Adrenal gland (tissue), 12 donors: ENCODE data around the gene CCDC120. TPM values are rescaled to one million over a fixed set of nuclear protein-coding genes. Genes with fewer than 3 reads are reported as not detected.

Source experiments
- DNase-seq, 7 donors: peaks; one replicate each; pipeline ENCODE4 v3.0.0-alpha.2; 2019 to 2020
- H3K27ac ChIP-seq, 5 donors: fragments of 200-600 bp; sonication (generic) in 4 of 5; 1 replicate in 3 of 5; 2 replicates in 2 of 5; pipeline versions ENCODE4 v1.5.1 to v1.8.0; 2016 to 2020; ENCODE audit warnings: mild to moderate bottlenecking in 1 of 5
- H3K27me3 ChIP-seq: fragments of 200-600 bp; 2 replicates; pipeline ENCODE4 v1.8.0; 2021
- H3K36me3 ChIP-seq, 2 donors: fragments of 200-600 bp; replicated peaks in 1 of 2; 1 replicate in 1 of 2; 2 replicates in 1 of 2; pipeline versions ENCODE4 v1.5.1 to v1.8.0; 2018 to 2022
- H3K4me1 ChIP-seq, 2 donors: fragments of 200-600 bp; replicated peaks in 1 of 2; 1 replicate in 1 of 2; 2 replicates in 1 of 2; pipeline versions ENCODE4 v1.5.1 to v1.8.0; 2018 to 2021
- H3K4me3 ChIP-seq, 4 donors: fragments of 200-600 bp; sonication (generic) in 3 of 4; one replicate each; pipeline ENCODE4 v1.5.1; 2016 to 2018
- H3K9me3 ChIP-seq, 3 donors: fragments of 200-600 bp; sonication (generic) in 1 of 3; replicated peaks in 1 of 3; 1 replicate in 2 of 3; 2 replicates in 1 of 3; pipeline versions ENCODE4 v1.5.1 to v1.8.0; 2016 to 2021
- POLR2A ChIP-seq, 2 donors: fragments of 450-650 bp; IDR thresholded peaks; one replicate each; pipeline ENCODE4 v1.6.1; 2017; ENCODE audit warnings: antibody characterized with exemption in 2 of 2, mild to moderate bottlenecking in 2 of 2, moderate library complexity in 1 of 2
- whole genome bisulfite sequencing, 4 donors: extraction: QIAGEN DNeasy Blood & Tissue Kit in 2 of 4; methylation state at CpG; one replicate each; pipeline versions ENCODE4 v1.1.5 to v1.1.7; 2013 to 2017; 5-methylcytosine and 5-hydroxymethylcytosine counted together
- intact Hi-C, 2 donors: fragments of 100-400 bp; cut with DNase I; formaldehyde crosslinking; loops; one replicate each; pipeline versions ENCODE4 v1.14.1 to v1.15.0; 2022 to 2023
- polyA plus RNA-seq, 3 donors: library from polyadenylated mRNA; stranded (reverse); fragments of 200-250 nt in 2 of 3; fragments of 350-450 nt in 1 of 3; fragmentation: Illumina TruSeq in 1 of 3; extraction: RNeasy Lipid Tissue Mini Kit (QIAGEN cat#74804) in 1 of 3; gene quantifications; one replicate each; pipeline ENCODE4 v1.2.3, GENCODE V29; 2013 to 2014
- total RNA-seq, 9 donors: library from RNA; depleted of rRNA in 4 of 9; stranded (reverse); fragments of >200 nt in 4 of 9; fragments of 120-200 nt in 1 of 9; fragmentation: NEBNext Ultra II Directional in 1 of 9; extraction: Animal tissue kit (Norgen Biotek cat#: 25700) in 1 of 9; gene quantifications; one replicate each; pipeline versions ENCODE4 v1.1.0 to v1.2.4, GENCODE V29; 2013 to 2023
- TF ChIP-seq, protein P1 (sequence below), 6 experiments: fragments of 450-650 bp in 4 of 6; fragments of 200-600 bp in 2 of 6; sonication (generic) in 1 of 6; IDR thresholded peaks; 1 replicate in 5 of 6; 2 replicates in 1 of 6; pipeline versions ENCODE4 v1.5.1 to v1.8.0; 2016 to 2021; ENCODE audit warnings: antibody characterized with exemption in 6 of 6, mild to moderate bottlenecking in 2 of 6, moderate library complexity in 1 of 6
- donor health status: healthy with polysubstance abuse.
- donor health status: Bipolar disorder and iron deficiency.
- donor health status: DM: yes; HTN: yes; CAD: no.
- donor health status: DM: no; HTN: no; CAD: no.
- donor health status: DM: no; HTN: no; CAD: no.
- donor health status: DM: yes; HTN: yes; CAD: no.

CCDC120 gene
- total and polyA plus RNA-seq, 12 donors = 1.1 to 30.6 (median 2.8) TPM

DNA sequence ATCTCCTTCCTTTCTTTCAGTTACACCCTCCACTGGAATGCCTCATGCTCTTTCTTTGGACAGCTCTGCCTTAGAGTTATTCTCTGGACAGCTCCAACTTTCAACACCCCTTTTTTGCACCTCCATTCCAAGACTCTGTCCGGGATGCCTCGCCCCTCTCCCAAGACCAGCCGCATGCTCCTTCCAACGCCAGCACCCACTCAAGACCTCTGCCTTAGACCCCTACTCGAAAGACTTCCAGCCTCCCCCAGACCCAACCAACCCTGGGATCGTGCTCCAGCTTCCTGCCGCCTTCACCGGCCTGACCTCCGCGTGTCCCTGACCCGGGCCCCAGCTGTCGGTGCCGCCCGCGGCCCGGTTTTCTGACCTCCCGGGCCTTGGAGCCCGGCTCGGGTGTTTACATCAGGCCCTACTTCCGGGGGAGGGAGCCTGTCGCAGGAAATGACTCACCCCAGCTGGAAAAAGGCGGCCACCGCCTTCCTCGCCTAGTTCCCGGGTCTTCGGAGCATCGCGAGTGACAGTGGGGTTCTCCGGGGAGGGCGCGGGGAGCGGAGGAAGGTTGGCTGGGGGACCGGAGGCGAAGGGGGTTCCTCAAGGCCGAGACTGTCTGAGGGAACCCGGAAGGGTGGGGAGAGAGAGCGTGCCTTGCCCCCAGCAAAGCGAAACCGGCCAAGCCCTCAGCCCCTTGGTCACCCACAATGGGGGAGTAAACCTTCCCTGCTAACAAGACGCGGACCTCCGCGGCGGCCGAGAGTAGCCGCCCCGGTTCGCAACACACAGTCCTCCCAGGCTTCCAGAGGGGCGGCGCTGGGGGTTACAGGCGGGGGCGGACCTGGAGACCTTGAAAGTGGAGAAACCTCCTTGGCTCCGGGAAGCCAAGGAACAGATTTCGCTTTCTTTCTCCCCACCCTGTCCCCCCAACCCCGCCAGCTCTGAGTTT, 21.0 kb downstream of the CCDC120 start, which contains the start of gene WDR45:
Gene WDR45 (minus strand): TSS at position 399 of the 940 bp plus-strand sequence. CDS start 1,792 bp downstream, outside the sequence.
- intact Hi-C loops = no loop called here
- Histone ChIP-seq H3K4me3 (peak within 1 kb of the TSS in 3 of 4 donors; percentile 40 to 61 (median 48)), H3K4me1 (peaks cover 0 to 3% of the 10 kb centered on the region in 2 donors), H3K9me3 (no peaks in the 10 kb centered on the region), H3K27ac (peak within 1 kb of the TSS; percentile 69 to 97 (median 91)), H3K27me3 (no peaks in the 10 kb centered on the region), H3K36me3 (peaks cover 0 to 5% of the 10 kb centered on the region in 2 donors)
- 0 to 33% (median 15%) methylated on average over 5 to 55 of the region's 55 CpGs for WGBS, 4 donors
- TF ChIP-seq, protein P1, sequence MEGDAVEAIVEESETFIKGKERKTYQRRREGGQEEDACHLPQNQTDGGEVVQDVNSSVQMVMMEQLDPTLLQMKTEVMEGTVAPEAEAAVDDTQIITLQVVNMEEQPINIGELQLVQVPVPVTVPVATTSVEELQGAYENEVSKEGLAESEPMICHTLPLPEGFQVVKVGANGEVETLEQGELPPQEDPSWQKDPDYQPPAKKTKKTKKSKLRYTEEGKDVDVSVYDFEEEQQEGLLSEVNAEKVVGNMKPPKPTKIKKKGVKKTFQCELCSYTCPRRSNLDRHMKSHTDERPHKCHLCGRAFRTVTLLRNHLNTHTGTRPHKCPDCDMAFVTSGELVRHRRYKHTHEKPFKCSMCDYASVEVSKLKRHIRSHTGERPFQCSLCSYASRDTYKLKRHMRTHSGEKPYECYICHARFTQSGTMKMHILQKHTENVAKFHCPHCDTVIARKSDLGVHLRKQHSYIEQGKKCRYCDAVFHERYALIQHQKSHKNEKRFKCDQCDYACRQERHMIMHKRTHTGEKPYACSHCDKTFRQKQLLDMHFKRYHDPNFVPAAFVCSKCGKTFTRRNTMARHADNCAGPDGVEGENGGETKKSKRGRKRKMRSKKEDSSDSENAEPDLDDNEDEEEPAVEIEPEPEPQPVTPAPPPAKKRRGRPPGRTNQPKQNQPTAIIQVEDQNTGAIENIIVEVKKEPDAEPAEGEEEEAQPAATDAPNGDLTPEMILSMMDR (IDR thresholded peaks at IDR 0.05) = no peak
- peak; percentile 21 to 60 for TF ChIP-seq POLR2A (IDR thresholded peaks at IDR 0.05)
- DNase-seq = peak; percentile 66 to 86 (median 76)

DNA sequence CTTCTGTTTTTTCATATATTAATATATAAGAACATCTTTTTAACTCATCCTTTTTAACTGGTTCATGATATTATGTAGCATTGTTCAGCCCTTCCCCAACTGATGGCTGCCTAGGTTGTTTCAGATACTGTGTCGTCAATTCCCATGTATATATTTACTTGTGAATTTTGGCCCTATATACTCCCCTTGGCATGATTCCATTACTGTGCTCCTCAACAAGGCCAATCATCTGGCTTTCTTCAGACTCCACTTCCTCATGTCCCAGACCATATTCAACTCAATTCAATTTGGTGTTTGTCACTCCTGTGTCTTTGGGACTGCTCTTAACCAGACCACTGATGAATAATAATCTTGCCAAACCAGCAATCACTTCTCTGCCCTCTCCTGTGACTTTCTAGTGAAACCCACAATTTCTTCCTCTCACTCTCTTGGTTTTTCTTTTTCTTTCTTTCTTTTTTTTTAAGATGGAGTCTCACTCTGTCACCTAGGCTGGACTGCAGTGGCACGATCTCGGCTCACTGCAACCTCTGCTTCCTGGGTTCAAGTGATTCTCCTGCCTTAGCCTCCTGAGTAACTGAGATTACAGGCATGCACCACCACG, 23.6 kb downstream of the CCDC120 start:
- no peaks in the 10 kb centered on the region for H3K27me3 ChIP-seq
- WGBS, 4 donors = 76 to 89% (median 79%) methylated on average over 4 of the region's 4 CpGs
- no peak overlapping the region for H3K27ac ChIP-seq
- TF ChIP-seq POLR2A (IDR thresholded peaks at IDR 0.05) = no peak
- TF ChIP-seq, protein P1 (IDR thresholded peaks at IDR 0.05) = no peak
- DNase-seq = no peak
- H3K36me3 ChIP-seq = peaks cover 0 to 4% of the 10 kb centered on the region in 2 donors
- intact Hi-C loops = no loop called here
- H3K4me3 ChIP-seq = no peak overlapping the region
- no peaks in the 10 kb centered on the region for H3K9me3 ChIP-seq
- peaks cover 0 to 3% of the 10 kb centered on the region in 2 donors for H3K4me1 ChIP-seq

DNA sequence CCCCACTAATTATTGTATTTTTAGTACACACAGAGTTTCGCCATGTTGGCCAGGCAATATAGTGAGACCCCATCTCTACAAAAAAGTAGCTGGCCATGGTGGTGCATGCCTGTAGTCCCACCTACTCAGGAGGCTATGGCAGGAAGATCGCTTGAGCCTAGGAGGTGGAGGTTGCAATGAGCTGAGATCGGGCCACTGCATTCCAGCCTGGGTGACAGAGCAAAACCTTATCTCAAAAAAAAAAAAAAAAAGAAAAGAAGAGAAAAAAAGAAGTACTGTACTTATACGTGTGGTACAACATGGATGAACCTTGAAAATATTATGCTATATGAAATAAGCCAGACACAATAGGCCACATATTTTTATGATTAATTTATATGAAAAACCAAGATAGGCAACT, 30.8 kb downstream of the CCDC120 start:
- no peak overlapping the region for H3K4me3 ChIP-seq
- 64 to 88% (median 78%) methylated on average over 3 to 4 of the region's 4 CpGs for WGBS, 4 donors

DNA sequence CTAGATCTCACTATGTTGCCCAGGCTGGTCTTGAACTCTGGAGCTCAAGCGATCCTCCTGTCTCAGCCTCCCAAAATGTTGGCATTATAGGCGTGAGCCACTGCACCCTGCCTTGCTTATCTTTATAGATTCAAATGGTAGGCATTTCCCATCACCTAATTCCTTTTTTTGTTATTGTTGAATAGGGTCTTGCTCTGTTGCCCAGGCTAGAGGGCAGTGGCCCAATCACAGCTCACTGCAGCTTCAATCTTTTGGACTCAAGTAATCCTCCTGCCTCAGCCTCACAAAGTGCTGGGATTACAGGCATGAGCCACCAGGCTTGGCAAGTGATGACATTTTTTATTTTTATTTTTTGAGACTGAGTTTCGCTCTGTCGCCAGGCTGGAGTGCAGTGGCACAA, 37.6 kb downstream of the CCDC120 start:
- Histone ChIP-seq H3K4me3 (no peak overlapping the region), H3K4me1 (no peaks in the 10 kb centered on the region), H3K27ac (no peak overlapping the region), H3K36me3 (no peaks in the 10 kb centered on the region), H3K27me3 (no peaks in the 10 kb centered on the region), H3K9me3 (no peaks in the 10 kb centered on the region)
- intact Hi-C loops = no loop called here
- no peak for DNase-seq
- WGBS, 4 donors = 92 to 100% (median 96%) methylated on average over 4 of the region's 4 CpGs
- TF ChIP-seq POLR2A (IDR thresholded peaks at IDR 0.05) = no peak
- TF ChIP-seq, protein P1 (IDR thresholded peaks at IDR 0.05) = no peak

More for the DNA sequence above, 30.8 kb downstream of the CCDC120 start:
- Histone ChIP-seq H3K9me3 (no peaks in the 10 kb centered on the region), H3K4me1 (no peaks in the 10 kb centered on the region), H3K36me3 (no peaks in the 10 kb centered on the region), H3K27me3 (no peaks in the 10 kb centered on the region), H3K27ac (no peak overlapping the region)
- no peak for DNase-seq
- intact Hi-C loops = no loop called here
- no peak for TF ChIP-seq POLR2A (IDR thresholded peaks at IDR 0.05)
- TF ChIP-seq, protein P1 (IDR thresholded peaks at IDR 0.05) = no peak
